ENCODE measurements around the gene SSNA1.

GRCh38 chr9:137167747-137168572, 20.5 kb upstream of the SSNA1 start:
- TF ChIP-seq POLR2AphosphoS5 (IDR thresholded peaks at IDR 0.05) (no peak), CTCF (IDR thresholded peaks at IDR 0.05) (no peak)
